ENCODE measurements around the gene KITLG. TPM values are rescaled to one million over a fixed set of nuclear protein-coding genes. Genes with fewer than 3 reads are reported as not detected.

The KITLG gene
- total RNA-seq, 1 experiment from 2014 or later: 11.7 TPM

DNA sequence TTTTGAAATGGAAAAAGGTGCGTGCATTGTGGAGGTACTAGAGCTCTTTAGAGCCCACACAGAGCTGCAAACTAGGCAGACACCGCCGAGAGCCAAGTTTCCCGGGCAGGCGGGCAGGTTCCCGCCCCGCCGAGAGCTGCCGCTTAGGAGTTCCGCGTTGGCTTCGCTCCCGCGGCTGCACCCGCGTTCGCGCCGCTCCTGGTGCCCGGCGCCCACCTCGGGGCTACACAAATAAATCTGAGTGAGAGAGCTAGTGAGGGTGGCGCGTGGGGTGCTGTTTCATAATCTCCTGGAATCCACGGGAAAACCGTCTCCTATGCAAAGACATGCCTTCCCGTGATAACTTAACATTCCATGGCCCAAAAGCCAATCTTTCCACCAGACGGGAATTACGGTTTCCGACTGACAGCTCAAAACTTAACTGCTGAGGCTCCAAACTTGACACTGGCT lies 645 bp downstream of the KITLG start:
- no peak overlapping the region for H4K8ac ChIP-seq (replicated peaks; ENCODE audit: insufficient read length, low read depth, low read length)
- no peak overlapping the region for H2BK12ac ChIP-seq (ENCODE audit: insufficient read length, low read depth, low read length)
- no peak overlapping the region for H2AFZ ChIP-seq (ENCODE audit: low read length)
- H2BK15ac ChIP-seq (ENCODE audit: low read depth, low read length): no peak overlapping the region
- WGBS (ENCODE audit: extremely low coverage, insufficient read length, low lambda C conversion rate): no CpG with 5 or more reads among the region's 30 CpGs
- no peak overlapping the region for H4K5ac ChIP-seq (ENCODE audit: insufficient read length, low read depth, low read length)
- no peak overlapping the region for H4K91ac ChIP-seq (ENCODE audit: insufficient read length, low read depth, low read length)
- H3K4me1 Mint-ChIP-seq: peaks cover 40 to 53% of the 10 kb centered on the region in 2 experiments
- H3K9ac ChIP-seq (ENCODE audit: extremely low read depth, insufficient read length, low read length): peak overlapping the region; percentile 52
- H3K14ac ChIP-seq (ENCODE audit: insufficient read depth, low read length): no peak overlapping the region
- no peak overlapping the region for H3K18ac ChIP-seq (ENCODE audit: insufficient read length, low read depth, low read length)
- no peaks in the 10 kb centered on the region for H3K9me3 ChIP-seq (ENCODE audit: control insufficient read depth, low read depth, low read length)
- H2BK120ac ChIP-seq (ENCODE audit: low read depth, low read length, poor library complexity, severe bottlenecking): no peak overlapping the region
- no peak overlapping the region for H2BK5ac ChIP-seq (ENCODE audit: insufficient read length, low read length)
- H3K4me2 ChIP-seq (ENCODE audit: insufficient read depth, insufficient read length, low read length): peak overlapping the region; percentile 73
- H3K4me1 ChIP-seq (ENCODE audit: insufficient read depth, low read length): no peaks in the 10 kb centered on the region
- peaks cover 17% of the 10 kb centered on the region for H3K23me2 ChIP-seq (ENCODE audit: insufficient read length, low read depth, low read length, poor library complexity, severe bottlenecking)
- peak overlapping the region; percentile 90 to 93 for H3K4me3 Mint-ChIP-seq
- no peaks in the 10 kb centered on the region for H3K79me2 ChIP-seq (ENCODE audit: insufficient read depth, low read length)
- TF ChIP-seq, protein P1, sequence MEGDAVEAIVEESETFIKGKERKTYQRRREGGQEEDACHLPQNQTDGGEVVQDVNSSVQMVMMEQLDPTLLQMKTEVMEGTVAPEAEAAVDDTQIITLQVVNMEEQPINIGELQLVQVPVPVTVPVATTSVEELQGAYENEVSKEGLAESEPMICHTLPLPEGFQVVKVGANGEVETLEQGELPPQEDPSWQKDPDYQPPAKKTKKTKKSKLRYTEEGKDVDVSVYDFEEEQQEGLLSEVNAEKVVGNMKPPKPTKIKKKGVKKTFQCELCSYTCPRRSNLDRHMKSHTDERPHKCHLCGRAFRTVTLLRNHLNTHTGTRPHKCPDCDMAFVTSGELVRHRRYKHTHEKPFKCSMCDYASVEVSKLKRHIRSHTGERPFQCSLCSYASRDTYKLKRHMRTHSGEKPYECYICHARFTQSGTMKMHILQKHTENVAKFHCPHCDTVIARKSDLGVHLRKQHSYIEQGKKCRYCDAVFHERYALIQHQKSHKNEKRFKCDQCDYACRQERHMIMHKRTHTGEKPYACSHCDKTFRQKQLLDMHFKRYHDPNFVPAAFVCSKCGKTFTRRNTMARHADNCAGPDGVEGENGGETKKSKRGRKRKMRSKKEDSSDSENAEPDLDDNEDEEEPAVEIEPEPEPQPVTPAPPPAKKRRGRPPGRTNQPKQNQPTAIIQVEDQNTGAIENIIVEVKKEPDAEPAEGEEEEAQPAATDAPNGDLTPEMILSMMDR (conservative IDR thresholded peaks at IDR 0.05): no peak
- H3K79me1 ChIP-seq (ENCODE audit: insufficient read depth, low read depth, low read length, poor library complexity, severe bottlenecking): no peaks in the 10 kb centered on the region
- no peak overlapping the region for H3K27ac ChIP-seq (ENCODE audit: insufficient read length, low read depth, low read length)
- peaks cover 0 to 2% of the 10 kb centered on the region in 2 experiments; a peak in 1 of 5 replicates for H3K9me3 Mint-ChIP-seq
- H3K23ac ChIP-seq (ENCODE audit: insufficient read length, low read depth, low read length): no peak overlapping the region
- no peaks in the 10 kb centered on the region; the same call in none of the 2 replicates for H3K27me3 Mint-ChIP-seq (ENCODE audit: low read depth)
- H2BK20ac ChIP-seq (ENCODE audit: low read depth, low read length, poor library complexity, severe bottlenecking): no peak overlapping the region
- no peak overlapping the region for H3K56ac ChIP-seq (ENCODE audit: insufficient read length, low read depth, low read length)
- H3K36me3 Mint-ChIP-seq (ENCODE audit: insufficient read depth in 1 of 3, low read depth in 3 of 3): no peaks in the 10 kb centered on the region
- no peak overlapping the region for H3T11ph ChIP-seq (ENCODE audit: low read length)
- no peaks in the 10 kb centered on the region for H3K27me3 ChIP-seq (ENCODE audit: insufficient read depth, low read length)
- peak overlapping the region in 1 of 3 experiments; percentile 75; a peak in 1 of 7 replicates for H3K27ac Mint-ChIP-seq
- DNase-seq: no peak
- H4K20me1 ChIP-seq (ENCODE audit: control insufficient read depth, insufficient read depth, insufficient read length): no peaks in the 10 kb centered on the region
- no peak overlapping the region for H3K4ac ChIP-seq (ENCODE audit: low read depth, low read length)
- H2AK5ac ChIP-seq (ENCODE audit: insufficient read length, low read length): no peak overlapping the region

Data from H9 (cell line).